ENCODE results near the gene SEMA5B.
A peak's percentile ranks its signal among the peaks of the same experiment; 100 is the strongest.

SEMA5B gene

DNA sequence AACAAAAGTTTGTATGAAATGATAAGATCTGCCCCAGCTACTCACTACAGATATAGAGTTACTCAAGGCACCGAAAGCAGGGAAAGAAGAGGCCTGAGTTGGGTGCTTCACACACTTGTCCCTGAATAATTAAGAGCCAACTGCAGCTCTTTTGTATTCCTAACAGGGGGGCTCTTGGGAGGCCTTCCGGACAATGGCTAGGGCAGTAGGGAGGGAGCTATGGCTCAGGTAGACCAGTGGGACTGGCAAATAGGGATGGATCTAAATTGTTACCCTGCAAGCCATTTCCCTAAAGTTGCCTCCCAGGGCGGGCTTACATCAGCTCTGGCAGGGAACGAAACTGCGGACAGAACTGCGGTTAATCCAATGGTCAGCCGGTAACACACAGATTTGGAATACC lies 6.2 kb downstream of the SEMA5B start:
- 51% methylated on average over 6 of the region's 7 CpGs for WGBS
- H3K36me3 ChIP-seq (ENCODE audit: insufficient read depth, low read length): no peaks in the 10 kb centered on the region
- H3K27ac ChIP-seq (ENCODE audit: low read depth, low read length): peak overlapping the region; percentile 42; the same call in 1 of the 2 replicates
- peaks cover 30% of the 10 kb centered on the region for H3K4me1 ChIP-seq (ENCODE audit: insufficient read depth, low read length)
- peaks cover 32% of the 10 kb centered on the region for H3K27me3 ChIP-seq (ENCODE audit: insufficient read depth, low read length)
- no peaks in the 10 kb centered on the region for H3K9me3 ChIP-seq (ENCODE audit: insufficient read depth, low read depth, low read length)
- H3K4me3 ChIP-seq (ENCODE audit: low read length): peak overlapping the region; percentile 6
- H3K9ac ChIP-seq (ENCODE audit: low read depth, low read length): no peak overlapping the region

DNA sequence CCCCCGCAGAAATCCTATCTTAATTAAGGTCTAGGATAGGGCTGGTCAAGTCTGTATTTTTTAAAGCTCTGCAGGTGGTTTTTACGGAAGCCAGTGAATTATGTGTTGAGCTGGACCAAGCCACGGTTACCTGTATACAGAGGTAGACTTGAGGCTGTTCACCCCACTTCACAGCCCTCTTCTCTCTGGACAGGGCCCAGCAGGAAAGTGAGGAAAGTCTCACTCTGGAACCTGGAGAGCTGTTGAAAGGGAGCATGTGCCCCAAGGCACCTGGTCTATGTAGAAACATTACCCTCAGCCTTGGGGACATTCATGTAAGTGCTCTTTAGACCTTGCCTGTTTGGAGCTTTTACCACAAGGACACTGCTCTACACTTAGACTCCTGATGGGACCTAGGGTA lies 6.9 kb downstream of the SEMA5B start:
- peak overlapping the region; percentile 42; the same call in 1 of the 2 replicates for H3K27ac ChIP-seq (ENCODE audit: low read depth, low read length)
- peaks cover 29% of the 10 kb centered on the region for H3K4me1 ChIP-seq (ENCODE audit: insufficient read depth, low read length)
- WGBS: 75% methylated on average over 3 of the region's 3 CpGs
- no peaks in the 10 kb centered on the region for H3K36me3 ChIP-seq (ENCODE audit: insufficient read depth, low read length)
- no peak overlapping the region for H3K4me3 ChIP-seq (ENCODE audit: low read length)
- no peak overlapping the region for H3K9ac ChIP-seq (ENCODE audit: low read depth, low read length)
- H3K9me3 ChIP-seq (ENCODE audit: insufficient read depth, low read depth, low read length): no peaks in the 10 kb centered on the region
- peaks cover 28% of the 10 kb centered on the region for H3K27me3 ChIP-seq (ENCODE audit: insufficient read depth, low read length)

- Histone ChIP-seq H3K9me3 (ENCODE audit: insufficient read depth, low read depth, low read length) (no peaks in the 10 kb centered on the region), H3K27ac (ENCODE audit: low read depth, low read length) (no peak overlapping the region), H3K36me3 (ENCODE audit: insufficient read depth, low read length) (no peaks in the 10 kb centered on the region), H3K4me3 (ENCODE audit: low read length) (no peak overlapping the region), H3K4me1 (ENCODE audit: insufficient read depth, low read length) (peaks cover 26% of the 10 kb centered on the region), H3K27me3 (ENCODE audit: insufficient read depth, low read length) (peaks cover 17% of the 10 kb centered on the region), H3K9ac (ENCODE audit: low read depth, low read length) (no peak overlapping the region)
- WGBS: 92% methylated on average over 5 of the region's 5 CpGs
Observed at GRCh38 chr3:123019591-123019990, 8.0 kb downstream of the SEMA5B start.

- Histone ChIP-seq H3K36me3 (ENCODE audit: insufficient read depth, low read length) (no peaks in the 10 kb centered on the region), H3K4me3 (ENCODE audit: low read length) (no peak overlapping the region), H3K4me1 (ENCODE audit: insufficient read depth, low read length) (peaks cover 26% of the 10 kb centered on the region), H3K9me3 (ENCODE audit: insufficient read depth, low read depth, low read length) (no peaks in the 10 kb centered on the region), H3K9ac (ENCODE audit: low read depth, low read length) (no peak overlapping the region), H3K27me3 (ENCODE audit: insufficient read depth, low read length) (peaks cover 13% of the 10 kb centered on the region), H3K27ac (ENCODE audit: low read depth, low read length) (no peak overlapping the region)
- 87% methylated on average over 2 of the region's 3 CpGs for WGBS
Observed at GRCh38 chr3:123019161-123019560, 8.4 kb downstream of the SEMA5B start.

GRCh38 chr3:123018683-123019082 lies 8.9 kb downstream of the SEMA5B start:
- Histone ChIP-seq H3K27ac (ENCODE audit: low read depth, low read length) (no peak overlapping the region), H3K9me3 (ENCODE audit: insufficient read depth, low read depth, low read length) (no peaks in the 10 kb centered on the region), H3K4me3 (ENCODE audit: low read length) (no peak overlapping the region), H3K9ac (ENCODE audit: low read depth, low read length) (no peak overlapping the region), H3K4me1 (ENCODE audit: insufficient read depth, low read length) (peaks cover 26% of the 10 kb centered on the region), H3K36me3 (ENCODE audit: insufficient read depth, low read length) (no peaks in the 10 kb centered on the region), H3K27me3 (ENCODE audit: insufficient read depth, low read length) (peaks cover 8% of the 10 kb centered on the region)
- WGBS: 88% methylated on average over 1 of the region's 1 CpG

DNA sequence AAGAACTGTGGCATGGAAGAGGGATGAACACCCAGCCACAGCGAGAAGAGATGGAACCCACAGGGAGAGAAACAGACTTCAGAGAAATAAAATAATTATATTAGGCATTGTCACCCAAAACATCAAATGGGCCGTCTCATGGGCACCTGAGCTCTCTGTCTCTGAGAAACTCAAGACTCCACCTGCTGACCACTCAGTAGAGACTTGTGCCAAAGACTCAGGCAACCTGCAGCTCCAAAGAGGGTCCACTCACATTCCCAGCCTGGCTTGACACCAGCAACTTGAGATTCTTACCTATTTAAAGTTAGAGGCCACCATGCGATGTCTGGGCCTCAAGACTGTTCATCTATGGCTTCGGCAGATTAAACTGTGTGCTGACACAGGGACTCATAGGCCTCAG lies 12.0 kb downstream of the SEMA5B start:
- Histone ChIP-seq H3K27me3 (ENCODE audit: insufficient read depth, low read length) (no peaks in the 10 kb centered on the region), H3K4me1 (ENCODE audit: insufficient read depth, low read length) (peaks cover 5% of the 10 kb centered on the region), H3K9ac (ENCODE audit: low read depth, low read length) (no peak overlapping the region), H3K9me3 (ENCODE audit: insufficient read depth, low read depth, low read length) (no peaks in the 10 kb centered on the region), H3K4me3 (ENCODE audit: low read length) (no peak overlapping the region), H3K36me3 (ENCODE audit: insufficient read depth, low read length) (no peaks in the 10 kb centered on the region), H3K27ac (ENCODE audit: low read depth, low read length) (no peak overlapping the region)
- 81% methylated on average over 4 of the region's 4 CpGs for WGBS

GRCh38 chr3:123013876-123014275 lies 13.7 kb downstream of the SEMA5B start:
- 82% methylated on average over 6 of the region's 6 CpGs for WGBS
- H3K36me3 ChIP-seq (ENCODE audit: insufficient read depth, low read length): no peaks in the 10 kb centered on the region
- H3K4me1 ChIP-seq (ENCODE audit: insufficient read depth, low read length): no peaks in the 10 kb centered on the region
- no peak overlapping the region for H3K4me3 ChIP-seq (ENCODE audit: low read length)
- no peaks in the 10 kb centered on the region for H3K27me3 ChIP-seq (ENCODE audit: insufficient read depth, low read length)
- H3K9ac ChIP-seq (ENCODE audit: low read depth, low read length): no peak overlapping the region
- no peaks in the 10 kb centered on the region for H3K9me3 ChIP-seq (ENCODE audit: insufficient read depth, low read depth, low read length)
- no peak overlapping the region for H3K27ac ChIP-seq (ENCODE audit: low read depth, low read length)

DNA sequence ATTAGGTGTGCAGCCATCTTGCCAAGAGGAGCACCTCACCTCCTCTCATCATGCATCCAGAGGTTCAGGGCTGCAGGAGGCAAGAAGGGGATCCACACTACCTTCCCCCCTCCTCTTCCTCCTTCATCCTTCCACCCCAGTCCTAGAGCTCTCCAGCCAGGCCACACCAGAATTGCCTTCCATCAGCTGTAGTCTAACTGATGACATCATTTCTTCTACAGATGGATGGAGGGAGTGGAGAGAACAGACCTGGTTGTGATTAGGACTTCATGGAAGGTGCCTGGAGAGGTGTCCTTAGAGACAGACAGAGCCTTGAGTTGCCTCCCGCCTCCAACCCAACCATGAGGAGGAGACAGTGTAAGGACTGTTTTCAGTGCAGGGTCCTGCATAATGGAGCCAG lies 14.9 kb downstream of the SEMA5B start:
- Histone ChIP-seq H3K36me3 (ENCODE audit: insufficient read depth, low read length) (no peaks in the 10 kb centered on the region), H3K4me1 (ENCODE audit: insufficient read depth, low read length) (no peaks in the 10 kb centered on the region), H3K9me3 (ENCODE audit: insufficient read depth, low read depth, low read length) (no peaks in the 10 kb centered on the region), H3K4me3 (ENCODE audit: low read length) (no peak overlapping the region), H3K27me3 (ENCODE audit: insufficient read depth, low read length) (no peaks in the 10 kb centered on the region), H3K9ac (ENCODE audit: low read depth, low read length) (no peak overlapping the region), H3K27ac (ENCODE audit: low read depth, low read length) (no peak overlapping the region)
- 89% methylated on average over 1 of the region's 1 CpG for WGBS

- H3K9ac ChIP-seq (ENCODE audit: low read depth, low read length): peak overlapping the region; percentile 3; the same call in 1 of the 2 replicates
- H3K36me3 ChIP-seq (ENCODE audit: insufficient read depth, low read length): no peaks in the 10 kb centered on the region
- no peaks in the 10 kb centered on the region for H3K4me1 ChIP-seq (ENCODE audit: insufficient read depth, low read length)
- H3K9me3 ChIP-seq (ENCODE audit: insufficient read depth, low read depth, low read length): no peaks in the 10 kb centered on the region
- H3K27me3 ChIP-seq (ENCODE audit: insufficient read depth, low read length): no peaks in the 10 kb centered on the region
- H3K4me3 ChIP-seq (ENCODE audit: low read length): no peak overlapping the region
- no peak overlapping the region for H3K27ac ChIP-seq (ENCODE audit: low read depth, low read length)
- WGBS: 93% methylated on average over 1 of the region's 1 CpG
Observed at GRCh38 chr3:123011447-123011846, 16.1 kb downstream of the SEMA5B start.

GRCh38 chr3:123008840-123009239 lies 18.7 kb downstream of the SEMA5B start:
- Histone ChIP-seq H3K9ac (ENCODE audit: low read depth, low read length) (no peak overlapping the region), H3K27me3 (ENCODE audit: insufficient read depth, low read length) (no peaks in the 10 kb centered on the region), H3K36me3 (ENCODE audit: insufficient read depth, low read length) (no peaks in the 10 kb centered on the region), H3K9me3 (ENCODE audit: insufficient read depth, low read depth, low read length) (no peaks in the 10 kb centered on the region), H3K4me3 (ENCODE audit: low read length) (no peak overlapping the region), H3K4me1 (ENCODE audit: insufficient read depth, low read length) (peaks cover 6% of the 10 kb centered on the region; the same call in 1 of the 2 replicates), H3K27ac (ENCODE audit: low read depth, low read length) (no peak overlapping the region)
- WGBS: 81% methylated on average over 6 of the region's 6 CpGs

GRCh38 chr3:123006609-123007008 lies 21.0 kb downstream of the SEMA5B start:
- Histone ChIP-seq H3K4me1 (ENCODE audit: insufficient read depth, low read length) (peaks cover 24% of the 10 kb centered on the region), H3K9me3 (ENCODE audit: insufficient read depth, low read depth, low read length) (no peaks in the 10 kb centered on the region), H3K4me3 (ENCODE audit: low read length) (no peak overlapping the region), H3K9ac (ENCODE audit: low read depth, low read length) (no peak overlapping the region), H3K36me3 (ENCODE audit: insufficient read depth, low read length) (no peaks in the 10 kb centered on the region), H3K27me3 (ENCODE audit: insufficient read depth, low read length) (no peaks in the 10 kb centered on the region), H3K27ac (ENCODE audit: low read depth, low read length) (no peak overlapping the region)
- WGBS: 63% methylated on average over 1 of the region's 2 CpGs

- Histone ChIP-seq H3K4me3 (ENCODE audit: low read length) (no peak overlapping the region), H3K9me3 (ENCODE audit: insufficient read depth, low read depth, low read length) (no peaks in the 10 kb centered on the region), H3K27me3 (ENCODE audit: insufficient read depth, low read length) (no peaks in the 10 kb centered on the region), H3K36me3 (ENCODE audit: insufficient read depth, low read length) (no peaks in the 10 kb centered on the region), H3K9ac (ENCODE audit: low read depth, low read length) (no peak overlapping the region), H3K27ac (ENCODE audit: low read depth, low read length) (no peak overlapping the region), H3K4me1 (ENCODE audit: insufficient read depth, low read length) (peaks cover 27% of the 10 kb centered on the region)
- 100% methylated on average over 1 of the region's 1 CpG for WGBS
Observed at GRCh38 chr3:123005291-123005690, 22.3 kb downstream of the SEMA5B start.
